Urothelium cell line (cell line): Measurements from ENCODE around the gene INPP5D.

Experiments
- DNase-seq: peaks from one replicate; pipeline ENCODE4 v3.0.0; 2011; ENCODE audit warnings: low spot score, mixed read lengths
- FAIRE-seq: peaks from 2 replicates; lab custom pipeline; 2011; peaks lifted over from hg19 to GRCh38; lab: Jason Lieb, UNC

INPP5D gene

DNA sequence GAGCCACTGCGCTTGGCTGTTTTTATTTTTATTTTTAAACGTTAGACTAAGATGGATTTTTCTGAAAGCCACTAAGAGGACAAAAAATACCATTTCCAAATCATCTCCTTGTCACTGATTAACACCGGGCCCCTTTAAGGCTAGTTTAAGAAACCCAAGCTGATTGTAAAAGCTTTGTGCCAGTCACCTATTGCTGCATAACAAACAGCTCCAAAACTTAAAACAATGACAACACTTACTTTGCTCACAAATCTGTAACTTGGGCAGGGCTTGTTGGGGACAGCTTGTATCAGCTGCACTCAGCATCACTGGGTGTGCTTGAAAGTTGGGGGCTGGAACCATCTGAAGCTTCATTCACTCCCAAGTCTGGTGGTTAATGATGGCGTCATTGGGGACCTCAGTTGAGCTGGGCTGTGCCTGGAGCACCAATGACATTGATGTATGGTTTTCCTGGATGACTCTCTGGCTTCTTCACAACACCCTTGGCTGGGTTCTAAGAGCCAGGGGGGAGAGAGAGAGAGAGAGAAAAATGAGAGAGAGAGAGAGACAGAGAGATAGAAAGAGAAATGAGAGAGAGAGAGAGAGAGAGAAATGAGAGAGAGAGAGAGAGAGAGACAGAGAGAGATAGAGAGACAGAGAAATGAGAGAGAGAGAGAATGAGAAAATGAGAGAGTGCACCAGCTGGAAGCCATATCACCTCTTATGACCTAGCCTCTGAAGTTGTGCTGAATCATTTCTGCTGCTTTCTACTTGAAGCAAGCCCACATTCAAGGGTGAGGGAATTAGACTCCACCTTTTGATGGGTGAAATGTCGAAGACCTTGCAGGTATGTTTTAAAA is 165.3 kb downstream of the INPP5D start:
- FAIRE-seq (no peak), DNase-seq (no peak)

DNA sequence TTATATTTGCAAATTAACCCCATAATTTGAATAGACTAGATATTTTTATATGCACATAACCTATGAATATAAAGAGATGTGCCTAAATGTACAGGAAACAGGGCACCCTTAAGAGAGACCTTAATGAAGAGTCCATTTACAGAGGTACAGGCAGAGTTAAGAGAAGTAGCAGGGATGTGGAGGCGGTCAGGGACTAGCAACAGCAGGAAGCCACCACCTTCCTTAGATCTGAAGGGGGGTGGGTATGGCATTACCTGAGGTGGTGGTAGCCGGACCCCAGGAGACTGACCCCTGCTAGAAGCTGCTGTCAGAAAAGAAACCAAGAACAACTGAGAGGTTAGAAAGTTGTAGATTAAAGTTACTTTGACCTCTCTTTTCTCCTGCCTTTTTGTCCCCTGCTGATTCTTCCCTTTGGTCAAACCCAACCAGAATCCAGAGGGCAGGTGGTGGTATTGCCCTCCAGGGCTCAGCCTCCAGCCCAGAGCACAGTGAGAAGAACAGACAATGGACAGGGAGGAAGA is 166.4 kb downstream of the INPP5D start:
- DNase-seq (no peak), FAIRE-seq (no peak)

DNA sequence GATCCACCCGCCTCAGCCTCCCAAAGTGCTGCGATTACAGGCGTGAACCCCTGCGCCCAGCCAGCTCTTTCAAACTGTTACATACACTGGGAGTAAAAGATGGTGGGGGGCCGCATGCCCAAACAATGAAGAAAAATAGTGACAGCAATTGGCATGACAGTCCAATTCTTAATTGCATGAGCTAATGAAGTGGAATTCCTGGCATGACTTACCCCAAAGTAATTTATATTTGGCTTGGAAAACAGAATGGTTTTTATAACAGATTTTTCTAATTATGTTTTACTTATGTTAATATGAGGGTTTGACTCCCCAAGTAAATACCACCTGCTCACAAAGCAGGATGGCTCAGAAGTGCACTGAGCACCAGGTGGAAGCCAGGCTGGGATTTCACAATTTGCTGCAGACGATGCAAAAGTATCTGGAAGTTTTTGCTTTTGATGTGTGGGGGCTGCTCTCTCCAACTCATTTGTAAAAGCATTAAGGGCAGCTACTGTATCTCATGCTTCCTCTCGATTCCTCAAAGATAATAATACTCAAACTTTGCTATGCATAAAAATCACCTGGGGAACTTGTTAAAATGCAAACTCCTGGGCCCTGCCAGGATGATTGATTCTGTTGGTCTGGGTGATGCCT is 167.3 kb downstream of the INPP5D start:
- FAIRE-seq (no peak), DNase-seq (no peak)

DNA sequence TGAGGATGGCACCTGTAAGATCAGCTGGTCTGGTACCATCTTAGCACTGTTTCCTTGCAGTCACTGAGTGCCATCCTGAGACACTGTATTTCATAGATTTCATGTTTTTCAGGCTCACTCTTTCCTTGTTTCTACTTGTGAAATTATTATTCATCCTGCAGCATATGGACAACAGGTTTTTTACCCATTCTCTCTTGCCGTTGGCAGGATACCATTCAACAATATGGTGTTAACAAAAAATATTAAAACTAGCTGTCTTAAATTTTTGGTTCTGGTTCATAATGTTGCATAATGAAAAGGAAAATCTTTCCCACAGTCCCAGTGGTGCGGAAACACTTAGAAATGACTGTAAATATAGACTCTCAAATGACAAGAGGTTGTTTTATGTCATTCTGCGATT is 168.2 kb downstream of the INPP5D start:
- FAIRE-seq (no peak), DNase-seq (no peak)

DNA sequence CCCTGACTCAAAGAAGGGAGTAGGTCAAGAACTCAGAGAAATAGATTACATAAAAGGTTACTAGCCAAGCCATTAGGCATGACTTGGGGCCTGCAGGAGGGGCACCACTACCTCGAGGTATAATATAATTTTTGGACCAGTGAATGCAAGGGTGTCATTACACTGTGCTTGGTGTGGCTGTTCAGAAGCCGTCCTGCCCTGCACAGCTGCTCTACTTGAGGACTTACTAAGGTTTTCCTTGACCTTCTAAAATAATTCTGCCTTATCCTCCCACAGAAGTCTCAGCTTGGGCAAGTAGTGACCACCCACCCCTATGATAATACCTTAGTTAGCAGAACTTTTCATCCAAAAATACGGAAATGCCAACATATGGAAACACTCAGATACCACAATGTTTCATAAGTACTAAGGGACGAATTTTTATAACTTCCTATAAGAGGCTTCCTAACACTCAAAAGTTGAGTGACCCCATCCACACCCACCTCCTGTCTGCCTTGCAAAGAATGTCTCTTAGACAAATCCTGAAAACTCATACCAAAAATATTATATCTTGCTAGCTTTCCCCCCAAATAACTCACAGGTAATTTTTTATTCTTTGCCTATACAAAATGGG is 173.6 kb downstream of the INPP5D start:
- no peak for DNase-seq
- no peak for FAIRE-seq

DNA sequence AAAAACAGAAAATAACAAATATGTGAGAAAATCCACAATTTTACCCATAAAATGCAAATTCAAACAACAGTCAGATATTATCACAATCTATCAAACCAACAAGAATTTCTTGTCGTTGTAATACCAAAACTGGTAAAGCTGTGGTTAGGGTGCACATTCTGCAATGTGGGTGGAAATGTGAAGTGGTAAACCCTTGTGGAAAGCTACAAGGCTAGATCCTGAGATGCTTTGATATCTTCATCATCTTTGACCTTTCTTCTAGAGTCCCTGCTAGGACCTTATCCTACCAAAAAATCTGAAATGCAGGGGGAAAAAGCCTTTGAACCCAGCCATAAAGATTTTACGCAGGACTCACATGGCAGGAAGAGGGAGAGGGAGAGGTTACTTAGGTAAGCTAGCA is 174.1 kb downstream of the INPP5D start:
- DNase-seq (no peak), FAIRE-seq (no peak)

DNA sequence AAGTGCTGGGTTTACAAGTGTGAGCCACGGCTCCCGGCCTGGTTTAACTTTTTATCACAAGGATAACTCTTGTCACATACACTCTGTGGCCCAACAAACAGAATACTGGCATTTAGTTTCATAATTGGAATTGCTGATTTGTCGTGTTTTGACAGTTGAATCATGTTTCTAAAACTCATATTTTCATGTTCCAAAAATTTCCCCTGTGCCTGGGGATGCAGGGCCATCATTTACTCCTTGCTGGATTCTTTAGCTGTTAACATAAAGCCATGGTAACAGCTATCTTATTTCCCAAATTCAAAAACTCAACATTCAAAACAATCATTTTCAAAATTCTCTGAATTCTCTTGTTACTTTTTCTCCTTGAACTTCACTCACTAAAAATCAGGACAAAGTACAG is 174.9 kb downstream of the INPP5D start:
- FAIRE-seq (no peak), DNase-seq (no peak)

DNA sequence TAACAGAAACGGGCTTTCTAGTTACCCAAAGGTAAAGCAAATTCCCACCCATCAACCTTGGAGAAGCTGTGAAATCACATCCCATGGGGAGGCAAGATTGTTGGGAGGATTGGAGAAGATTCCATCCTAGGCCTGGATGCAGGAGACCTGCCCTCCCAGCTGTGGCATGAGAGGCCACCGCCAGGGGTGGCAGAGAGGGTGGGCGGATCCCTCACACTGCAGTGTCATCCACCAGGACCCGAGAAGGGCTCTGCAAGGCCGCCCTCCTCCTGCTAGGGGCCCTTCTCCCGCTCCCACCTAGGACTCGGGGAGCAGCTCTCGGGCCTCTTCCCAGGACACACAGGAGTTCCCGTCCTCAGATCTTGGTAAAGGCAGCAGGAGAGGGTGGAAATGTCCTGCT is 175.8 kb downstream of the INPP5D start:
- DNase-seq (no peak), FAIRE-seq (no peak)

DNA sequence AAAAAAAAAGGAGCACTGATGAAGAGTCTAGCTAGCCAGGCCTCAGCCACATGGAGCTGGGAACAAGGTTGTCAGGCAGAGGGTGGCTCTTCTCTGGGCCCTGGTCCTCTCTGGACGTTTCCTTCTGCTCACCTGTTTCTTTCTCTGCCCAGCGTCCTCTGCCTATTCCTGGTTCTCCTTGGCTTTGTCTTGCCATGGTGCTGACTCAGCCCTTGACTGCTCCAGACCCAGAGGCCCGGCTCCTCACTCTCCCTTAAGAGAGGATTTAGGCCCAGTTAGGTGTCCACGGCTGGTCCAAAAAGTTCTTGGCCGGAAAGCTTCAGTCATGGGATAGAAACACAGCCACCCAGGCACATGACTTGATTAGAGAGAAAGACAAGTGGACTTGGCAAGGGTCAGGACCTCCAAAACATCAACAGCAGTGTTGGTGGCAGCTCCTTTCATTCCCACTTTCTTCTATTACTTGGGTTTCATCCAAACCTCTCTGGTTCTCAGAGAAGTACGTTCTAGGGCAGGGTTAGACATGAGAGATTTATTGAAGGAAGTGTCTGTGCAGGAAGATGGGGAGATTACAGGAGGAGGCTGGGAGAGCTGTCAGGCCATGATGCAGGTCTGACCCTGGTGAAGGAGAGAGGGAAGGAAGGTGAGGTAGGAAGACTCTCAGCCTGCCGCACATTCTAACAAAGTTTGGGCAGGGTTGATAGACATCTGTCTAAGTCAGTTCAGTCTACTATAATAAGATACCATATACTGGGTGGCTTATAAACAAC is 176.9 kb downstream of the INPP5D start:
- DNase-seq (no peak), FAIRE-seq (no peak)

DNA sequence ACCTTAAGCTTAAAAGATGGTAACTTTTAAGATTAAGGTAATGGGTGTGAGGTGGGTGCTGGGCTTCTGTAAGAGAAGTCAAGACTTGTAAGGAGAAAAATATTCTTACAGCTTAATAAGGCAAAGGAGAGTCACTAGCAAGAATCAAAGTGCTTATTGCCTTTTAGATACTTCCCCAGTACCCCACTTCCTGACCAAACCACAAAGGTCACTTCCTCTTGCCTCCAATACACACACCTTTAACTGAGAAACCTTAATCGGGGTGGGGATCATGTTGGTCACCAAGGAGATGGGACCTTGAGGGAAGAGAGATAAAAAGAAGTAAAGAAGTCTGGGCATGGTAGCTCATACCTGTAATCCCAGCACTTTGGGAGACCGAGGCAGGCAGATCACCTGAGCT is 180.8 kb downstream of the INPP5D start:
- FAIRE-seq: no peak

DNA sequence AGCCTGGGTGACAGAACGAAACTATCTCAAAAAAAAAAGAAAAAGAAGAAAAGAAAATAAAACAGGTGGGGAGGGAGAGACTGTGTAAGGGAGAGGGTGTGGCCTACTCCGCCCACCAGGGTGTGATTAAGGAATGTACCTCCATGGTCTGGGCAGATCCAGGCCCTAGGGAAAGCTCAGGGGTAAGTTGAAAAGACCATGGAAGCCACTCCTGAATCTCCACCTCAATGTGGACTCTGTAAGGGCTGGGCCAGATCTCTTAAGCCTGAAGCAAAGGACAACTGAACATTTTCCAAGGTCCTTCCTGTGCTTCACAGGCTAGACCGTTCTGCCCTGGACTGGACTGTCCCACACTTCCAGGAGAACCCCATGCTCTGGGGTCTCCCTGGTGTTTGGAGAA is 181.7 kb downstream of the INPP5D start:
- FAIRE-seq (no peak), DNase-seq (no peak)

More for the DNA sequence above, 180.8 kb downstream of the INPP5D start:
- DNase-seq: no peak

DNA sequence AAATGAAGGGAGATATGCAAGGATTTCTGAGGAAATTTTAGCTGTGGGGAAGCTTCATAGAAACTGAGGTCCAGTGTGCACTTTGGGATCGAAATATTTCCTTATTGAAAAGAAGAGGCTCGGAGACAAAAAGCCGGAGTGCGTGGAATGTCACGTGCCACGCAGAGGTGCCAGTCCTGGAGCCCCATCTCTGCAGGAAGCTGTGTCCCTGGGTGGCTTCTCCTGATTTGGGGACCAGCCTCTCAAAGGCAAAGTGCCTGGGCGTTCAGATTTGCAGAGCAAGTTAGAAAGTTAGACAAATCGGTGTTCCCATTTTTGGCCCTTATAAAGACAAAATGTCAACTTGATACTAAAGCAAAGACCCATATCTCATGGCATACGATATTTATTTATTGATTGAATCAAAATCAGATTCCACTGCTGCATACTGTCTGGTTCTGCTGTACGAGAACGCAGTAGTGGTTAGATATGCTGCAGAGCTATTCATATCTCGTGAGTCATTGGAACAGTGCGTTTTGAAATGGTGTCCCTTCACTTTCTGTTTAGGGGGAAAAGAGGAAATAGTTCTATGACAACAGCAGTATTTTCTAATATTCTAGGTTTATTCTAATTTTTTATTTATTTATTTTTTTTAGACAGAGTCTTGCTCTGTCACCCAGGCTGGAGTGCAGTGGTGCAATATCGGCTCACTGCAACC is 182.2 kb downstream of the INPP5D start:
- no peak for DNase-seq

DNA sequence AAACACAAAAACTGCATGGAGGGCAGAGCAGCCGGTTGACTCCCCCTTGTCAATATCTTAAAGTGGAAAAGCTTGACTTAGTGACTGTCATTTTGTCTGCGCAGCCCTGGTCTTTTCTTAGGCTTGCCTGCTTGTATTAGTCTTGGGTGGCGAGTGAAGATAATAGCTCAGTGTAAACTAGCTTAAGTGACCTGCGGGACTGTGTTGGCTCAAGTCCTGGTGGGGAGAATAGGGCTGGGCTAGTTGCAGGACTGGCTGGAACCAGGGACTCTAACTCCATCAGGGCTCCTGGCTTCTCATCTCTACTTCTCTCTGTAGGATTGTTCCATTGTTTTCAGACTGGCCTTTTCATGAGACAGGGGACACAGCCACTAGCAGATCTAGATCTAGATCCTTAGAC is 183.2 kb downstream of the INPP5D start:
- no peak for DNase-seq
- no peak for FAIRE-seq

More for the DNA sequence above, 182.2 kb downstream of the INPP5D start:
- no peak for FAIRE-seq

DNA sequence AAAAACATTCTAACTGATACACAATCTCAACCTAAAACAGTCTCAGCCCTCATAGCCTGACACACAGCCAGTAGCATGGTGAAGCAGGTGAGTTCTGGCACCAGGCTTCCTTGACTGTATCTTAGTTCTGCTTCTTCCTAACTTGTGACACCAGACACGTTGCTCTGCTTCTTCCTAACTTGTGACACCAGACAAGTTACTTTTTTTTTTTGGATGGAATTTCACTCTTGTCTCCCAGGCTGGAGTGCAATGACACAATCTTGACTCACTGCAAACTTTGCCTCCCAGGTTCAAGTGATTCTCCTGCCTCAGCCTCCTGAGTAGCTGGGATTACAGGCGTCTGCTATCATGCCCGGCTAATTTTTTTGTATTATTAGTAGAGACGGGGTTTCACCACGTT is 184.7 kb downstream of the INPP5D start:
- no peak for DNase-seq
- no peak for FAIRE-seq

DNA sequence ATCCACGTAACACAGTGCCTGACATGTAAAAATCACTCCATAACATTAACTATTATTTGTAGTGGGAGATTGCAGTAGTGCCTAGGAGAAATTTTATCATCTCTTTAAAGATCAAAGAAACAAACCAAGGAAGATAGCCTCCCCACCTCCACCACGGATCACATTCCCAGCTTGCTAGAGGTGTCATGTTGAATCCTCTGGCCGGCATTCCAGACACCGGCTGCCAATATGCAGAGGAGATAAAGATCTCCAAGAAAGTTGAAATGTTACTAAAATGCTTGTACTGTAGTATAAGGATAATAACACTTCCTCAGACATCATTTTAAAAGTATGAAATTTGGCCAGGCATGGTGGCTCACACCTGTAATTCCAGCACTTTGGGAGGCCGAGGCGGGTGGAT is 185.3 kb downstream of the INPP5D start:
- no peak for FAIRE-seq
- no peak for DNase-seq

DNA sequence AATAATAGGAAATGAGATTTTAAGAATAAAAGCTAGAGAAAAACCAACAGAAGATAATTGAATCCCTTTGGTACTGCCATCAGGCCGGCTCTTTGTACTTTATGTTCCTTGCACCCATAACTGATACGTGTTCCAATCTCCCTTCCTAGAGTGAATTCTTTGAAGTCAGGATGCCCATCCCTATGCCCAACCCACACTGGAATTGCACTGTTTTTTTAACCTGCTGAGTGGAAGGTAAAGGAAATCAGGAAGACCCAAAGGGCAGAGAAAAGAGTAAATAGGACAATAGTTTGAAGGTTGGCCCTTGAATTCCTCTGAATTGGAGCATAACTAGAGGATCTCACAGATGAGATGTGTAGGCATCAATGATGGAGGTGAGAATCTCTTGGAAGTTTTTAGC is 187.0 kb downstream of the INPP5D start:
- DNase-seq: no peak
- no peak for FAIRE-seq

DNA sequence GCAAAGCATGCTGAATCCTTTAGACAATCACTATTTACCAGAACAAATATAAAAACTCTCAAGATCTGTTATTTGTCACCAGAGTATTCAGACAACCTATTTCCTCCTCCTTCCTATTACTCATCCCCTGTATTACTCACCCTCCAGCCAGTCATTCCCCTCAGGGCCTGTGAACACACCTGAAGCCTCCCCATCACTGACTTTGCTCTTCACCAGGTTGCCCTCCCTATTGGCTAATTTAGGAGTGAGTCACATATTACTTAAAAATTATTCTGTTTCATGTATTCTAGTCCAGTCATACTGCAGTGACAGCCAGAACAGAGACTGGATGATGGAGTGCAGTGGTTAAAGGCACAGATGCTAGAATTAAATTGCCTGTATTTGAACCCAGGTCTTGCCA is 187.6 kb downstream of the INPP5D start:
- FAIRE-seq (no peak), DNase-seq (peak; percentile 66)

DNA sequence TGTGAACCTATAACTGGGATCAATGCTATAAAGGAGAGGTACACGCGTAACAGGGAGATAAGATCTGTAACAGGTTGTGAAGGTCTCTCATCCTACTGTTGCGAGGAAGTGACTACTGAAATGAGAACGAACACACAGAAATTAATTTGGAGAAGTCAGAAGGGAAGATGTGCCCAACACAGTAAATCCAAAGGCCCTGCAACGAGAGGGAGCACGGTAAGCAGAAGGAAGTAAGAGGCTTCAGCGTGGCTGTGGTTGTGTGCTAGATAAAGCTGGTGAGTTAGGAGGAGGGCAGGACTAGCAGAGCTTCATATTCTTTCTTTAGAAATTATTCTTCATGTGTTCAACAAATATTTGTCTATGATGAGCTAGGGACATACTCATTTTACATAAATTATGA is 188.9 kb downstream of the INPP5D start:
- no peak for DNase-seq
- no peak for FAIRE-seq

DNA sequence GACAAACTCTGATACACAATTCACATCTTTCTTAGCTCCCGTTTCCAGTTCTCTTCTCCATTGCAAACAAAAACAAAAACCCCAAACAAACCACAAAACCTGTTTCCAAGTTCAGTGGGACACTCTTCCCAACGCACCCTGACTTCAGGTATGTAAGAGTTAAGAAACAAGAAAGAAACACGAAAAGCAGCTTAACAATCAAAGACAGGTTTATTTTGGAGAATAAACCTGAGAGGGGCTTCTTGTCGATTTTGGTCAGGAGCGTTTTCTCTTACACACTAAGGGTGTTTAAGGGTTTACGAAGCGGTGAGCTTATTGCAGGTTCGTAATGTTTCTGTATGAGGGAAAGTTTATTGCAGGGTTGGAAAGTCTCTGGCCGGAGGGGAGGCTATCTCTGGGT is 190.4 kb downstream of the INPP5D start:
- FAIRE-seq: no peak
- DNase-seq: no peak

DNA sequence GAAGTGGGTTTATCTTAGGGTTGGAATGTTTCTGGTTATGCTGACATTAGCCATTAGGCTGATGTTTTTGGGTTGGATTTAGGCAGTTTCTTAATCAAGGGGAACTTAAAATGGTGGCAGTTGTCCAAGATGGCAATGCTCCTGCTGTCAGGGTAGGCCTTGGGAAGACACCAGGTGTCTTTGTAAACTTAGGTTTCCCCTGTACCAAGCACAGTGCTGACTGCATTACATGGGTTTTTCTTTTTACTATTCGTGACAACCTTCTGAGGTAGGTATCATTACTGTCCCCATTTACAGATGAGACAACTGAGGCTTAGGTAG is 190.8 kb downstream of the INPP5D start:
- FAIRE-seq: no peak
- DNase-seq: no peak
